Nucleus accumbens (tissue), 56 donors: ENCODE results near the gene FABP7.

ENCODE experiments used
- DNase-seq, 56 donors: peaks; one replicate each; lab custom pipeline; 2025; lab: John Stamatoyannopoulos, UW

The FABP7 gene

DNA sequence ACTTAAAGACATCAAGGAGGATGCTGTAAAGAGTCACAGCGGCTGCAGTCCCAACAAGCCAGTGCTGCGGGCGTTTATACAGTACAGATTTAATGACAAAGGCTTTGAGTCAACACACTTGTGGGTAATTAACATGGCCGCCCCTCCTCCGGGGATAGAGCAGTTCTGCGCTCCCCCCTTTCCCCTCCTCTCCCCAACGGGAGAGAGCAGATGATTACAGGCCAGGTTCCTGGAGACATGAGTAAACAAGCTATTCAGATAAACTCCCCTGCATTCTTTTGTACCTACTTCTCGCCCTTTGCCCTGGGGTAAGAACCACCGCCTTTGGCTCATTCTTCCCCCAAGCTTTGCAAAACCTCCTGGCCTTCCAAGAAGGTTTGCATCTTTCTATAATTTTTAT, 23.6 kb upstream of the FABP7 start:
- DNase-seq: no peak

DNA sequence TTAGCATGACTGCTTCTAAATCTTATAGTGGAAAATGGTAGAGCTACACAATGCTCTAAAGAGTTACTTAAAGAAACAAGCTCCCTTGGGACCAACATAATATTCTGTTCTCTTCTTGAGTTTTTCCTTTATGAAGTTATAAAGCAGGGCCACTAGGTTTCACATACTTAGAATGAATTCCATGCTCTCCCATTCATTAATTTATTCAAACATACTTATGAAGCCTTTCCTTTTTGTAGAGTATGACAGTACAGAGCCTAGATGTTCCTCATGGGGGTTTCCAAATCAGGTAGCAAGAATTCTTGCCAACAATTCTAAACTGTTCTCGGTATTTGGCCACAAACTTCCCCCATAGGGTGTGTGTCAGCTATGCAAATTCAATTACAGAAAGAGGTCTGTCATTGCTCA, 20.6 kb upstream of the FABP7 start:
- DNase-seq: no peak

DNA sequence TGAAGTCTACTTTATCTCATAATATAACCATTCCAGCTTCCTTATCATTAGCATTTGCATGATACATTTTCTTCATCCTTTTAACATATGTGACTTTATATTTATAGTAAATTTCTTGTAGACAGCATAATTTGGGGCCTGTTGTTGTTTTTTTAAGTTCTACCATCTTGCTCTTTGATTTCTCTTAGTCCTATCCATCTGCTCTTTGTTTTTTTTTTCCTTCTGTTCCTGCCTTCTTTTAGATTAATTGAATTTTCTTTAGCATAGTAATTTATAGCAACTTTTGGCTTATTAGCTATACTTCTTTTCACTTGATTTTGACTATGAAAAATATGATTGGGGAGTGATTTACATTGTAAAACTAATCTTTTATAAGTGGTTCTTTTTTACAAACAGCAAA, 19.2 kb upstream of the FABP7 start:
- no peak for DNase-seq

DNA sequence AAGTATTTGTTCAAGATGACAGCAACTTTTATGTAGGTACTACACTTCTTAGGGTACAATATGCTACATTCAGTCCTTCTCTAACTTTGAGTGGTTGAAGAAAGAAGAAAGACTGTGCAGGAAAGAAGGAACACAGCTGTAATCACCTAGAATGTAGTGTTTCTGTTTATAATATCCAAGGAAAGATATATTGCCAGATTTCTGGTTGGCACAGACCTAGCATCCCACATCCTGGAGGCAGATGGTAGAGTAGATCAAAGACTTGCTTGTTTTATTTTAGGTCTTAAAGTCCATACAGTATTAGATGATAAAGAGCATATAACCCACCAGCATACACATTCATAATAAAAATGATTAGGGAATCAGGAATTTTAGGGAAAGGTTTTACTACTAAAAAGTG, 13.3 kb upstream of the FABP7 start:
- DNase-seq: no peak

DNA sequence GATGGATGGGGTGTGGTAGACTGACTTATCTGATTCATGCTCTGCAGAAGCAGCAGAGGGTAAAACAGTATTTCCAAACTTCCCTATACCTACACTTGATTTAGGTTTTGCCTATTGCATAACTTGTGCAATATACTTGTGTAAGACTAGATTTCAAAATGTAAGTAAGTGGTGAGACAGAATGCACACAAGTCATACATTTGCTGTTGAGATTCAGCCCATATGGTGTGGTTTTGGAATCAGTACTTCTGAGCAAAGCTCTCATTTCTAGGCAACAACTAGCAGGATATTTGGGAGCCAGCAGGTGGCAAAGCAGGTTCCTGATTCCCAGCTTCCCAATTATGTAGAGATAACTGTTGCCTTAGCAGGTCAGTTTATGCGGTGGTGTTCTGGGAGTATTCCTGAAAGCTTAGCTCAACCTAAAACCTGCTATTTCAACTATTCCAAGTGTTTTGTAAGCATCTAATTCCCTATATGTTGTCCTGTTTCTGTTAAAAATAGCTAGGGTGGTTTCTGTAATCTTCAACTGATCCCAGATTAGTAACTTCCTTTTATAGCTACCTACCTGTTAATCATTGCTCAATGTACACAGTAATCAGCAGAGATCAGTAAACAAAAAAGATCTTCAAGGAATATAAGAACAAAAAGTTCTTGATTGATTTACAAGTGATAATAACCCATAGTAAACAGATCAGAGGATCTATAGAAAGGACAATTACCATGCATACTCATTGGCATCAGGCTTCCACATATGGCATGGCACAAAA, 8.5 kb upstream of the FABP7 start:
- DNase-seq: peak in 1 of 56 donors; percentile 15

DNA sequence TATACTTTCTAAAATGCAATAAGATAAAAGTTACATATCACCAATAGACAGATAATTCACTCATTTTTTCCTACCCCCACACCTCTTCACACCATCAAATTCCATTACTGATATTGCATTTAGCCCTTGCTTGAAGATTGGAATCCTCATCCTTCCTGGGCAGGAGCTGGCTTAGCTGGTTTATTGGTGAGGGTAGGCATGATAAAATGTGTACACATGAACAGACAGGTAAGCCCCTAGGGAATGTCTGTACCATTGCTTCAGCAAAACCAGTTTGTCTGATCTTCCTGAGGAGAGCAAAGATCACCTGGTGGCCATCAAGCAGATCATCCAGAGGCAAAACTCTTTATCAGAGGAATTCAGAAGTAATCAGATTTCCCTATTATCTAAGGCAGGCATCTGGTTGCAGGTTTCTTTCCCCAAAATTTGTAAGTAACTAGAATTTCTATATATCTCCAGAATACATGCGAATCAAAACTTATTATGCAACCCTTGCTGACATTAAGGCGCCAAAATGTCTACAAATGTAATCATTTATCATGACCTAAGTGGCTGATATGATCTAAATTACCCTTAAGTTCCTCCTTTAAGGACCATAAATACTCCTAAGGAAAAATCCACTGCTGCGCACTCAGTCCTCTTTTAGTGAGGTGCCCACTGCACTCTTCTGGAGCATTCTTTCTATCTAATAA, 6.6 kb upstream of the FABP7 start:
- DNase-seq: no peak

DNA sequence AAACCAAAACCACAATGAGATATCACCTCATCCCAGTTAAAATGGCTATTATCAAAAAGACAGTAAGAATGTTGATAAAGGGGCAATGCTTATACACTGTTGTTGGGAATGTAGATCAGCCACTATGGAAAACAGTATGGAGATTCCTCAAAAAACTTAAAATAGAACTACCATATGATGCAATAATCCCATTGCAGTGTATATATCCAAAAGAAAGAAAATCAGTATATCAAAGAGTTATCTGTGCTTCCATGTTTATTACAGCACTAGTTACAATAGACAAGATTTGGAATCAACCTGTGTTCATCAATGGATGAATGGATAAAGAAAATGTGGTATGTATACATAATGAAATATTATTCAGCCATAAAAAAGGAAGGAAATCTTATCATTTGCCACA, 3.5 kb upstream of the FABP7 start:
- no peak for DNase-seq

DNA sequence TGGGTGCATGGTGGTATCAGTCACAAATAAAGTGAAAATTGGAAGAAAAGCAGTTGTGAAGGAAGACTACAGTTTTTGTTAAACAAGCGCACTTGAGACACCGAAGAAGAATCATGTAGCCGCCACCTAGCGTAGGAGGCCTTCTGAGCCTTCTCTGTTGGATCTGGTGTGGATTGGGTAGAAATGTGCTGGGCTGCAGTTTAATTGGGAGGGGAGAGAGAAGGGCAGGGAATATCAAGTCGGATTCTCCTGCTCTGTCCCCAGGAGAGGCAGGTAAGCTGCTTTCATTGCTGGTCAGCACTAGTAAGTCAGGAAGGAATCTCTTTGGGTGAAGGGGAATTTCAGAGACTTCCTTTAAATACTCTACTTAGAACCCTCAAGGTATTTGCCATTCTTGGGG, 1.2 kb upstream of the FABP7 start:
- DNase-seq: no peak

DNA sequence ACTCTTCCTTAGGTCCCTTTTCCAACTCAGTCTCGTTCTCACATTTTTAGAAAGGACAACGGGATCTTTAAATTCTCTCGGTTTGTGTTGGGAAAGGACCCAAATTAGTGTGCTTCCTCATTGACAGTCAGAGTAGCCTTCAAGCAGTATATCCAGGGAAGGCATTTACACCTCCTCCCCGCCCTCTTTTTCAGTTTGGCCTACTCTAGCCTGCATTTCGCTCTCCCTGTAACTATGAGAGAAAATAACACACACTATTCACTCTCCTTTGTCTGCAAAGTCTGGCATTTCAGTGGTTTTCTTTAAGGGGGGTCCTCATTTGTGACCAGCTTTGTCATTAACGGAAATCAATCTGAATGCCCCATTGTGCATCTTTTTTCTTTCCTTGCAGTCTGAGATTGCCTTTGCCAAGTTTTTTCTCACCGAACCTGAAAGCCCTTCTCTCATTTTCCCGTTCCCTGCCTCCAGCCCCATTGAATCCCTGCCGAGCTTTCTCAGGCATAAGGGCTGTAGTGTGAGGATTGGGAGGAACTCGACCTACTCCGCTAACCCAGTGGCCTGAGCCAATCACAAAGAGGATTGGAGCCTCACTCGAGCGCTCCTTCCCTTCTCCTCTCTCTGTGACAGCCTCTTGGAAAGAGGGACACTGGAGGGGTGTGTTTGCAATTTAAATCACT, 393 bp upstream of the FABP7 start:
- DNase-seq: peak in 50 of 56 donors; percentile 8 to 82 (median 42)

DNA sequence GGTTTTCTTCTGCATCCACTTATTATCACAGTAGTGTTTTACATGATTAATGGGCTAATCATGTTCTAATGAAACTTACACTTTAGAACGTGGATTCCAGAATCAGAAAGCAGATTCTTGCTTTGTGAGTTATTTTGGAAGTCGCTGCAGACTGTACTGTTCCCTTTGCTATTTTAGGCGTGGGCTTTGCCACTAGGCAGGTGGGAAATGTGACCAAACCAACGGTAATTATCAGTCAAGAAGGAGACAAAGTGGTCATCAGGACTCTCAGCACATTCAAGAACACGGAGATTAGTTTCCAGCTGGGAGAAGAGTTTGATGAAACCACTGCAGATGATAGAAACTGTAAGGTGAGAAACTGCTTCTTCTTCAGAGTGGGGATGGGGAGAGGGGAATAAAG, 598 bp downstream of the FABP7 start:
- no peak for DNase-seq

DNA sequence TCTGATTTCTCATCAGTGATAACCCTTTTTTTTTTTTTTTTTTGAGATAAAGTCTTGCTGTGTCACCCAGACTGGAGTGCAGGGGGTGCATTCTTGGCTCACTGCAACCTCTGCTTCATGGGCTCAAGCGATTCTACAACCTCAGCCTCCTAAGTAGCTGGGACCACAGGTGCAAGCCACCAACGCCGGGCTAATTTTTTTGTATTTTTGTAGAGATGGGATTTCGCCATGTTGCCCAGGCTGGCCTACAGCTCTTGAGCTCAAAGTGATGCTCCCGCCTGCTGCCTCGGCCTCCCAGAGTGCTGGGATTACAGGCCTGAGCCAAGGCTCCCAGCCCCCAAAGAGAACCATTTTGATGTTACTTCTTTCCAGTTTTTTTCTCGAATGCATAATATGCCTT, 2.2 kb downstream of the FABP7 start:
- peak in 1 of 56 donors; percentile 3 for DNase-seq

DNA sequence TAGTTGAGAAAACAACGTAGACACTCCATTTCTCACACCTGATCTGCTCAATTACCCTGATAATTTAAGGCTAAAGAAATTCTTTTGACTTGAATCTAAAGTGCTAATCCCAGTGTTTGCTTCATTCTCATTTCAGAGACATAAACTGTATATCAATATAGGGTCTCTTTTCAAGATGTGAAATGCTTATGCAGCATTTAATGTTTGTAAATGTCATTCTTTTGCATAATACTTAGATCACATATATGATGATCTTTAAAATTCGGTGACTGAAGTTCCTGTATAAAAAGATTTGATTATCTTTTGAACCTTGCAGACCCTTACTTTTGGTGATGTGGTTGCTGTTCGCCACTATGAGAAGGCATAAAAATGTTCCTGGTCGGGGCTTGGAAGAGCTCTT, 3.9 kb downstream of the FABP7 start:
- DNase-seq: no peak

DNA sequence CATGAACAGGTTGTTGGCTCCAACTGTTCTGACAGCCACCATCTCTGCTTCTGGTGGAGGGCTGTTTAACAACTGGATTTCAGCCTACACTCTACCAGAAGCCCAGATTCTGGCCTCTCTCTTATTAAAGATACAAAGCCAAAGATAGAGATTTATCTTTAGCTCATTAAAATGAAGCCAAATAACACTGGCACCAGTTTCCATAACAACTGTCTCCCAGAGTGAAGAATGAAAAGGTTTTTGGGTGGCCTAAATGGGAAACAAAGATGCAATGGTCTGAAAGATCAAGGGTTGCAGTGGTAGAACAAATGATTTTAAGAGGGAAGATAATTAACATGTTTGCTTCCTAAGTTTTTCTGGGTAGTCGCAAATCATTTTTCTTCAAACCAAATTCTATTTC, 6.4 kb downstream of the FABP7 start:
- DNase-seq: no peak

DNA sequence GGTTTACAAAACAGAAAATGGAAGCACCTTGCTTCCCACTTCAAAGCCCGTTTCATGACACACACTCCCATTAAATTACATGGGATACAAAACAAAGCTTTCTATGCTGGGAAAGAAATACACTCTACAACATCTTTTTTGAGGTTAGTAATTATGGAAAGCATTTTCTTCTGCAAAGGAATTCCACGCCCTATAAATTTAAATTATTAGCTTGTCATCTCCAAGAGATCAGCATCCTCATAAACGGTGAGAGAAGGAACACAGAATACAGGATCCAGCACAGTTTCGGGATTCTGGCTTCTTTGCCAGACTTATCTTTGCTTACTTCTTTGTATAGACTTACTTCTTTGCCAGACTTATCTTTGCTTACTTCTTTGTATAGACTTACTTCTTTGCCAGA, 8.2 kb downstream of the FABP7 start:
- DNase-seq: no peak

DNA sequence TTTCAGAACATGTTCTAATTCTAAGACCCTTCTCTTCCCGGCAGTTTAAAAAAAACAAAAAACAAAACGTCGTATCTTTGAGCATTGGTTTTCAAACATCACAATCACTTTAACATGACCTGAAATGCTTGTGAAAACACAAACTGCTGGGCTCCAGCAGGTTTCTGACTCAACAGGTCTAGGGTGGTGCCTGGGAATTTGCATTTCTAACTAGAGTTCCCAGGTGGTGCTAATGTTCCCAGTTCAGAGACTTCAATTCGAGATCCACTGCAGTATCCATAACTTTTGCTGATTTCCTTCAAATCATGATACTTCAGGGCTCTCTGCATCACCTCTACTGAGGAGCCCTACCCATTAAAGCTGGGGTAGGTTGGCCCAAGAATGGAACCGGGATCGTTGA, 8.7 kb downstream of the FABP7 start:
- DNase-seq: no peak

DNA sequence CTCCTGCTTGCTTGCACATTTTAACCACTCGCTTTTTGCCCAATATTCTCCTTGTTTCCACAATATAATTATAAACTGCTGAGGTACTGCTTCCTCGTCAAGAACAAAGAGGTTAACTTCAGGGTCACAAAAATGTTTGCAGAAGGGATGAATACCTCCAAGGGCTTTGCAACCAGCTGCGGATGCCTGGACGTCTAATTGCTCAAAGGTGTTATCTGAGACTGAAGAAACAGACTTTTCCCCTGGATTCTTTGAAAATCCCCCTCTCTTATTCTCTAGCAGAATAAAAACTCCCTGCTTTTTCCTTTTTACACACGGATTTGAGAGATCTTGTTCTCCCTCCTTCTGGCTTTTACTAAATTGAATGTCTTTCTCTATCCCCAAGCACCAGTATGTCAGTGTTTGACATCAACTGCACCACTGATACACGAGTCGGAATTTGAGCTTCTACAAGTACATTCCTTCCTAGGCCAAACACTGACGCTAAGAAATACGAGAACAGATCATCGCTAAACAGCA, 9.2 kb downstream of the FABP7 start:
- DNase-seq: no peak

DNA sequence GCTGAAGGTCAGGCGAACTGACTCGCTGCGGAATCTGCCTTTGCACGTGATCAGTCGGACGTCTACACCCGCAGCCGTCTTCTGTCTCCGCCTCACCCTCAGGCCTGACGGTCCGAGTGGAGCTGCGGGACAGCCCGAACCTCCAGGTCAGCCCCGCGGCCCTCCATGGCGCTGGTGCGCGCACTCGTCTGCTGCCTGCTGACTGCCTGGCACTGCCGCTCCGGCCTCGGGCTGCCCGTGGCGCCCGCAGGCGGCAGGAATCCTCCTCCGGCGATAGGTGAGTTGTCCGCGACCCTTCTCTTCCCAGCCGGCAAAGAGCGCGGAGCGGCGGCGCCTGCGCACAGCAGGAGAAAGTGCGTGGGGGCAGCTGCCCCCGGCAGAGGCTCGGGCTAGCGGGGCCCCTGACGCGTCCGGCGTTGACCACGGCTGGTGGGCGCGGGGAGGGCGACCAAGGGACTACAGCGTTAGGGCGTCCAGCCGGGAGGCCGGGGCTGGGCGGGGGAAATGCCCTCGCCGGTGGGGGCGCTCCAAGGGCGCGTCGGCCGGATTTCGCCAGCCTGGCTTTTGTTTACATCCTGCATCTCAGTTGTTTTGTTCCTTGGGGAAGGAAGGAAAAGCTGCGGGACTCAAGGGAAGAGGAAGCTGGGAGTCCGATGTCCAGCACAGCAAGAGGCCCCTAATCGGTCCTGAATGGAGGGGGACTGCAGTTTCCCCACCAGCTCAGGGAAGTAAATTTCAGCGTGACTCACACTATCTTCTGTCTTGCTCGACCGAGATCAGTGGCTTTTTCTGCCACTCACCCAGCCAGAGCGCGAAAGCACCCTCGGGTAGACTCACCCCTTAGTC, 9.9 kb downstream of the FABP7 start, which contains the start of gene SMPDL3A:
SMPDL3A (plus strand) TSS at position 77 of the 846 bp plus-strand sequence; CDS start at position 166, 89 bp downstream.
- DNase-seq: peak in 55 of 56 donors; percentile 24 to 92 (median 78)

DNA sequence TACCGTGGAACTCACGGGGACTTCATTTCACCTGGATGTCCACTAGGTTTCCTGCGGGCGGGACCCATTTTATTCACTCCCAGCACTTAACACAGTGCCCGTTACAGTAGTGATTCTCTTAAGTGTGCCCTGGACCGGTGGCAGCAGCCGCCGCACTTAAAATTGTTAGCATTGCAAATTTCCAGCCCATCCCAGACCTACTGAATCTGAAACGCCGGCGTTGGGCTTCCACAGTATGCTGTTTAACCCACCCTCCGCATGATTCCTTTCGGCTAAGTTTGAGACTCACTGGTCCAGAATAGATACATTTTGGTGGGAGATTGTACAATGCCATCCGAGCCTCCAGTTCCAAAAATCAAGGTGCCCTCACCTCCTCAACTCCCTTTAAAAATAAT, 10.5 kb downstream of the FABP7 start:
- DNase-seq: peak in 10 of 56 donors; percentile 32 to 79 (median 54)

DNA sequence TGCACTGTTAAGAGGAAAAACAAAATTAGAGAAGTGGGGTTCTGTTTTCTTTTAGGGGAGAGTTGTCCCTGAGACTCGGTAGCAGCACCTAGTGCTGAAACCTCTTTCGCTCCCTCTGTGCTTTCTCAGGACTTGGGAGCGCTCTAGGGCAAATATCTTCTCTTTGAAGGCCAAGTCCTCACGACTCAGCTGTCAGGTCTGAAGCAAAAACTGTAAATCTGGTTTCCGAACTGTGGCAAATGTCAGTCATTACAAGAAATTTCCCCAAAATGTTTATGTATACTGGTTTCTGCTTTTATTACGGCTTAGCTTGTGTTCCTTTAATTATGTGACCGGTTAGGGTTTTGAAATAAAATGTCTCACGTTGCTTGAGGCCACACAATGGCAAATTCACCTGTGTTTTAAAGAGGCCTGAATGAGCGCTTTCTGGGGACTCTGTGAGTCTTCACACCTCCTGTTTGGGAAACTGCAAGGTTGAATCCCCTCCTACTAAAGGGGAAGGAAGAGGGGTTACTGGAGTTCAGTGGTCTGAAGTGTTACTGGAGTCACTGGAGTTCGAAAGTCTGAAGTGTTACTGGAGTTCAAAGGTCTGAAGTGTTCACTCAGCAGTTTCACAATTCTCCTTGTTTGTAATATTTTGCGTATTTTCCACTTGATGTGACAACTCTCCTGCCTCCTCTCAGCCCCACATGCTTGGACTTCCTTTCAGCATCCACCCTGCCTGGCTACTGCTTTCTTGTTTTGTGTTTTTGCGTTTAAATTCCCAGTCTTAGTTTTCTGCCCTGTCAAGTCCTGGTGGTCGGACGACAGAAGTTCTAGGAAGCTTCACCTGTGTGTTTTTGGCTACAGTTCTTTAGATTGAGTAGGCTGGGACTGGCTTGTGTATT, 11.2 kb downstream of the FABP7 start:
- no peak for DNase-seq
